Fibroblast of lung (primary cell): Measurements from ENCODE around the gene CDRT4.
"Not testable (repeated sequence)": the region's sequence is repeated elsewhere in the genome, so short reads cannot be mapped to it uniquely, and the experiment has no call there.

ENCODE experiments used
- CTCF ChIP-seq, 2 donors: IDR thresholded peaks in 1 of 2; conservative IDR thresholded peaks in 1 of 2; 1 replicate in 1 of 2; 2 replicates in 1 of 2; pipeline ENCODE4 v1.5.1; 2011 to 2012; ENCODE audit warnings: low read length in 2 of 2, control low read depth in 1 of 2, inconsistent platforms in 1 of 2, low read depth in 1 of 2, mild to moderate bottlenecking in 1 of 2
- EZH2 ChIP-seq: IDR thresholded peaks from 2 replicates; pipeline ENCODE4 v1.5.1; 2012; ENCODE audit warnings: low read length, control low read depth, mild to moderate bottlenecking; ENCODE audit errors: missing control alignments

GRCh38 chr17:15439205-15439985 lies 28.0 kb downstream of the CDRT4 start:
- TF ChIP-seq CTCF (conservative IDR thresholded peaks at IDR 0.05 in 1 of 2, IDR thresholded peaks at IDR 0.05 in 1 of 2; ENCODE audit: low read depth in 1 of 2, low read length in 2 of 2); EZH2: not testable (repeated sequence)
